Smooth muscle cell (in vitro differentiated cells): ENCODE measurements around the gene ASPA. TPM values are rescaled to one million over a fixed set of nuclear protein-coding genes. Genes with fewer than 3 reads are reported as not detected.

Source experiments
- DNase-seq: peaks from one replicate; lab custom pipeline; 2025; ENCODE audit not compliant: unreplicated experiment; lab: John Stamatoyannopoulos, UW
- H2AFZ ChIP-seq: fragments of 200-600 bp; sonication (generic); 2 replicates; pipeline ENCODE4 v1.6.0; 2016; ENCODE audit warnings: antibody characterized with exemption, low read depth, mild to moderate bottlenecking
- H3F3A ChIP-seq: fragments of 200-600 bp; sonication (generic); 2 replicates; pipeline ENCODE4 v1.6.0; 2017; ENCODE audit warnings: antibody characterized with exemption, low read depth
- H3K27ac ChIP-seq: fragments of 200-600 bp; sonication (generic); 2 replicates; pipeline ENCODE4 v1.5.1; 2016; ENCODE audit warnings: low read depth, mild to moderate bottlenecking
- H3K27me3 ChIP-seq: fragments of 200-600 bp; sonication (generic); 2 replicates; pipeline ENCODE4 v1.6.1; 2016; ENCODE audit warnings: low read depth, mild to moderate bottlenecking
- H3K36me3 ChIP-seq: fragments of 200-600 bp; sonication (generic); 2 replicates; pipeline ENCODE4 v1.5.1; 2016; ENCODE audit warnings: low read depth
- H3K4me1 ChIP-seq: fragments of 200-600 bp; sonication (generic); 2 replicates; pipeline ENCODE4 v1.5.1; 2016; ENCODE audit warnings: low read depth
- H3K4me2 ChIP-seq: fragments of 200-600 bp; sonication (generic); 2 replicates; pipeline ENCODE4 v1.6.0; 2016; ENCODE audit warnings: mild to moderate bottlenecking
- H3K4me3 ChIP-seq: fragments of 200-600 bp; sonication (generic); 2 replicates; pipeline ENCODE4 v1.5.1; 2016; ENCODE audit warnings: mild to moderate bottlenecking
- H3K79me2 ChIP-seq: fragments of 200-600 bp; sonication (generic); 2 replicates; pipeline ENCODE4 v1.6.0; 2016; ENCODE audit warnings: low read depth, mild to moderate bottlenecking
- H3K9ac ChIP-seq: fragments of 200-600 bp; sonication (generic); 2 replicates; pipeline ENCODE4 v1.6.0; 2016; ENCODE audit warnings: low read depth
- H3K9me3 ChIP-seq: fragments of 200-600 bp; sonication (generic); replicated peaks from 2 replicates; pipeline ENCODE4 v1.5.1; 2016; ENCODE audit warnings: low read depth
- H4K20me1 ChIP-seq: fragments of 200-600 bp; sonication (generic); 2 replicates; pipeline ENCODE4 v1.6.0; 2016; ENCODE audit warnings: low read depth
- WGBS: methylation state at CpG from one replicate; pipeline ENCODE4 v1.1.7; 2016; ENCODE audit warnings: low lambda C conversion rate; 5-methylcytosine and 5-hydroxymethylcytosine counted together
- polyA plus RNA-seq: library from polyadenylated mRNA; unstranded; fragments of >200 nt; fragmentation: Nextera tagmentation; extraction: Ambion mirVana; gene quantifications from 2 replicates; pipeline ENCODE4 v1.2.1, GENCODE V29; 2016
- total RNA-seq: library from RNA; depleted of rRNA; stranded (reverse); fragments of >200 nt; gene quantifications from 2 replicates; pipeline ENCODE4 v1.2.3, GENCODE V29; 2014
- TF ChIP-seq, protein P1 (sequence below): fragments of 200-600 bp; sonication (generic); IDR thresholded peaks from 2 replicates; pipeline ENCODE4 v1.5.1; 2017; ENCODE audit warnings: borderline replicate concordance, mild to moderate bottlenecking, antibody characterized with exemption; ENCODE audit not compliant: insufficient read depth, poor library complexity, severe bottlenecking

ASPA gene
- total and polyA plus RNA-seq, 2 experiments from 2014 or later, result not detected

GRCh38 chr17:3497101-3497500 is 21.3 kb downstream of the ASPA start:
- Histone ChIP-seq H3K4me3 (no peak overlapping the region), H3K79me2 (no peaks in the 10 kb centered on the region), H3K9me3 (no peaks in the 10 kb centered on the region), H3K4me2 (no peak overlapping the region), H4K20me1 (no peaks in the 10 kb centered on the region), H3K4me1 (no peaks in the 10 kb centered on the region), H3K27ac (no peak overlapping the region), H3K36me3 (no peaks in the 10 kb centered on the region), H3K9ac (no peak overlapping the region), H2AFZ (no peak overlapping the region), H3F3A (no peaks in the 10 kb centered on the region), H3K27me3 (no peaks in the 10 kb centered on the region)
- TF ChIP-seq, protein P1, sequence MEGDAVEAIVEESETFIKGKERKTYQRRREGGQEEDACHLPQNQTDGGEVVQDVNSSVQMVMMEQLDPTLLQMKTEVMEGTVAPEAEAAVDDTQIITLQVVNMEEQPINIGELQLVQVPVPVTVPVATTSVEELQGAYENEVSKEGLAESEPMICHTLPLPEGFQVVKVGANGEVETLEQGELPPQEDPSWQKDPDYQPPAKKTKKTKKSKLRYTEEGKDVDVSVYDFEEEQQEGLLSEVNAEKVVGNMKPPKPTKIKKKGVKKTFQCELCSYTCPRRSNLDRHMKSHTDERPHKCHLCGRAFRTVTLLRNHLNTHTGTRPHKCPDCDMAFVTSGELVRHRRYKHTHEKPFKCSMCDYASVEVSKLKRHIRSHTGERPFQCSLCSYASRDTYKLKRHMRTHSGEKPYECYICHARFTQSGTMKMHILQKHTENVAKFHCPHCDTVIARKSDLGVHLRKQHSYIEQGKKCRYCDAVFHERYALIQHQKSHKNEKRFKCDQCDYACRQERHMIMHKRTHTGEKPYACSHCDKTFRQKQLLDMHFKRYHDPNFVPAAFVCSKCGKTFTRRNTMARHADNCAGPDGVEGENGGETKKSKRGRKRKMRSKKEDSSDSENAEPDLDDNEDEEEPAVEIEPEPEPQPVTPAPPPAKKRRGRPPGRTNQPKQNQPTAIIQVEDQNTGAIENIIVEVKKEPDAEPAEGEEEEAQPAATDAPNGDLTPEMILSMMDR, result no peak
- no peak for DNase-seq
- WGBS, result 81% methylated on average over 7 of the region's 7 CpGs

GRCh38 chr17:3501344-3501743 is 25.5 kb downstream of the ASPA start:
- TF ChIP-seq, protein P1, result no peak
- H3K27me3 ChIP-seq, result no peaks in the 10 kb centered on the region
- no peaks in the 10 kb centered on the region for H3K4me1 ChIP-seq
- H3K27ac ChIP-seq, result no peak overlapping the region
- no peaks in the 10 kb centered on the region for H3K79me2 ChIP-seq
- H4K20me1 ChIP-seq, result no peaks in the 10 kb centered on the region
- no peaks in the 10 kb centered on the region for H3K36me3 ChIP-seq
- no peak for DNase-seq
- no peak overlapping the region for H2AFZ ChIP-seq
- H3K9me3 ChIP-seq, result no peaks in the 10 kb centered on the region
- no peaks in the 10 kb centered on the region for H3F3A ChIP-seq
- no peak overlapping the region for H3K4me2 ChIP-seq
- no peak overlapping the region for H3K9ac ChIP-seq
- 62% methylated on average over 5 of the region's 5 CpGs for WGBS
- H3K4me3 ChIP-seq, result no peak overlapping the region

GRCh38 chr17:3502466-3502865 is 26.7 kb downstream of the ASPA start:
- Histone ChIP-seq H3K4me3 (no peak overlapping the region), H3K36me3 (no peaks in the 10 kb centered on the region), H3K4me2 (no peak overlapping the region), H3F3A (no peaks in the 10 kb centered on the region), H3K27me3 (no peaks in the 10 kb centered on the region), H3K79me2 (no peaks in the 10 kb centered on the region), H3K9me3 (no peaks in the 10 kb centered on the region), H3K27ac (no peak overlapping the region), H3K9ac (no peak overlapping the region), H2AFZ (no peak overlapping the region), H3K4me1 (no peaks in the 10 kb centered on the region), H4K20me1 (no peaks in the 10 kb centered on the region)
- TF ChIP-seq, protein P1, result no peak
- WGBS, result 72% methylated on average over 5 of the region's 5 CpGs
- no peak for DNase-seq

- H3K4me1 ChIP-seq, result no peaks in the 10 kb centered on the region
- no peak overlapping the region for H3K4me3 ChIP-seq
- no peaks in the 10 kb centered on the region for H3K27me3 ChIP-seq
- H3F3A ChIP-seq, result no peaks in the 10 kb centered on the region
- TF ChIP-seq, protein P1, result no peak
- no peaks in the 10 kb centered on the region for H3K36me3 ChIP-seq
- no peaks in the 10 kb centered on the region for H3K79me2 ChIP-seq
- no peak overlapping the region for H3K9ac ChIP-seq
- H2AFZ ChIP-seq, result no peak overlapping the region
- no peaks in the 10 kb centered on the region for H4K20me1 ChIP-seq
- no peak overlapping the region for H3K27ac ChIP-seq
- 65% methylated on average over 1 of the region's 1 CpG for WGBS
- no peak for DNase-seq
- no peak overlapping the region for H3K4me2 ChIP-seq
- H3K9me3 ChIP-seq, result no peaks in the 10 kb centered on the region
Measured at GRCh38 chr17:3503285-3503684, 27.5 kb downstream of the ASPA start.
